ENCODE results near the gene JHY.
"Not testable (repeated sequence)": the region's sequence is repeated elsewhere in the genome, so short reads cannot be mapped to it uniquely, and the experiment has no call there.

Gene JHY

GRCh38 chr11:122882189-122882856, at the start of gene JHY:
JHY (plus strand) TSS chr11:122882759; CDS start chr11:122885850, 3,091 bp downstream.
- peak; percentile 51 for DNase-seq (ENCODE audit: low spot score)

- DNase-seq (ENCODE audit: low spot score): no peak
Measured at GRCh38 chr11:122833846-122834464, 48.6 kb upstream of the JHY start.

DNA sequence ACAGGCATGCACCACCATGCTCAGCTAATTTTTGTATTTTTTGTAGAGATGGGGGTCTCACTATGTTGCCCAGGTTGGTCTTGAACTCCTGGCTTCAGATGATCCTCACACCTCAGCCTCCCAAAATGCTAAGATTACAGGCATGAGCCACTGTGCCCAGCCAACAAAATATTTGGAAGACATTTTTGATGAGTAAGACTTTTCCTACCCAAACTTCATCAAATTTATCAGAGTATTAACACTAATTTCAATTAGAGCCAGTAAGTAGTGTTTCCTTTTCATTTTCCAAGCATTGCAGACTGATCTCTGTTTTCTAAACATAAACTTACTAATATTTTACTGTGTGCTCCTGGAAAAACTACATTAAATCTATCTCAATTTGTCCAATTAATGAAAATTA, 45.6 kb upstream of the JHY start:
- DNase-seq (ENCODE audit: low spot score): no peak

- DNase-seq (ENCODE audit: low spot score): no peak
Measured at GRCh38 chr11:122837528-122838346, 44.8 kb upstream of the JHY start.

- DNase-seq (ENCODE audit: low spot score): no peak
Measured at GRCh38 chr11:122843281-122844141, 39.0 kb upstream of the JHY start.

DNA sequence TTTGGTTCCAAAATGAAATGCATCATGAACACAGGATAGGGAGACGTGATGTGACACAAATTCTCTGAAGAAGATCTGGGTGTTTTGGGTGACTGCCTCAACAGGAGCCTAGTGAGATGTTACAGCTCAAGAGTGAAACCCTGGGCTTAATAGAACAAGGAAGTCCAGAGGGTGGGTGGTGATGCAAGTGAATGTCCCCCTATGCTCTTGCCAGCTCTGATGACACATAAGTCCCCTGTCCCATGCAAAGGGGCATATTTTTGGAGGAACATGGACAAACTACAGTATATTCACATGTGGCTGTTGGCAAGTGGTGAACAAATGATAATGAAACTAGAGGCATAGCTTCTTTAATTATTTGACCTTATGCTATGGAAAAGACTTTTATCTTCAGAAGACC, 35.1 kb upstream of the JHY start:
- no peak for DNase-seq (ENCODE audit: low spot score)

DNA sequence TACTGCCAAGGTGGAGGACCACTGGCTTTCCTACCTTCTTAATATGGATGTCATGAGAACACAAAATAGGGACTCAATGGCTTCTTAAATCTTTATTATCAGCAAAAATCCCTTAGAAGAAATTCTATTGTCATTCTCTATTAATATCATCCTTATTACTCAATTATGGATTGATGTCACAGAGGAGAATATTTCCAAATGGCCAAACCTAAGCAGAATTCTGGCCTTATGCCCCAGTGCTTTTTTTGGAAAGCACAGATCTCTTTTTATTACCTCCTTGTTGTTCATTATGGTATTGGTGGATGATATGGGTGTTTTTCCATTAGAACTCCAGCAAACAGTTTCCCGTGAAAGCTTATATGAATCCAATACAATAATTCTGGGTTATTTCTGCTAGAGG, 34.4 kb upstream of the JHY start:
- DNase-seq (ENCODE audit: low spot score): no peak

DNA sequence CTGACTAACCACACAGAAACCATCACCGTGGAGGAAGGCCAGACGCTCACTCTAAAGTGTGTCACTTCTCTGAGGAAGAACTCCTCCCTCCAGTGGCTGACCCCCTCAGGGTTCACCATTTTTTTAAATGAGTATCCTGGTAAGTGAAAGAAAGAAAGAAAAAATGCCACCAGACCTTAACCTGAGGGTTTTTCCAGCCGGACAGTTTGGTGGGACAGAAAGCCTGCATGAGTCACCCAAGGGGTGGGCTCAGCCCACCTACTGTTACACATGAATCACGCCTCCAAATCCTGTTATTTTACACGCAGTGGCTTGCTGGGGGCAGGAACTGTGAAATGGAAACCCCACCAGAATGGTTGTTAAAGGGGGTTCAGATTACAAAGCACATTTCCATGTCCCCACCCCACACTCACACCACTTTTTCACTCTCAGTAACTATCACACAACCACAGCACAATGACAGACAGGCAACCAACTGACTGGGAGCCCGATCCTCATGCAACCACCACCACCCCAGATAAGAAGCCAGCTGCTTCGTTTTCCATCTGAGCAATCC, 32.4 kb upstream of the JHY start:
- DNase-seq (ENCODE audit: low spot score): peak; percentile 61

DNA sequence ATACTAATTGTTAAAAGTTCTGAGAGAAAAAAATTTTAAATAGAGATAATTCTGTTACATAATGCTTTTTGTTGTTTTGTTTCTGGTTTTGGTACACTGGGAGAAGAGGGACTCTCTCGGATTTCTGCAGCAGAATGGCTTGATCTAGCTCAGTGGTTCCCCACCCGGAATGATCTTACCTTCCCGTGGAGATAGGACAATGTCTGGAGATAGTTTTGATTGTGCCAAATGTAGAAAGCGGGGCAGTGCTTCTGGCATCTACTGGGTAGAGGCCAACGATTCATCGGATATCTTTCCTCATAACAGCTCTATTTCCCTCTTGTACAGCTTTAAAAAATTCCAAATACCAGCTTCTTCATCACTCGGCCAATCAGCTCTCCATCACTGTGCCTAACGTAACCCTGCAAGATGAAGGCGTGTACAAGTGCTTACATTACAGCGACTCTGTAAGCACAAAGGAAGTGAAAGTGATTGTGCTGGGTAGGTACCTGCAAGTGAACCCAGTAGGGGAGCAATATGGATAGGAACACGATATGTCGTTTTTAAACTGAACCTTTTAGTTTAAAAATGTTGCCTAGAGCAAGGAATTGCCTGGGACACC, 31.1 kb upstream of the JHY start:
- DNase-seq (ENCODE audit: low spot score): no peak

- no peak for DNase-seq (ENCODE audit: low spot score)
Measured at GRCh38 chr11:122852074-122852795, 30.3 kb upstream of the JHY start.

- DNase-seq (ENCODE audit: low spot score): no peak
Measured at GRCh38 chr11:122852796-122853160, 29.8 kb upstream of the JHY start.

DNA sequence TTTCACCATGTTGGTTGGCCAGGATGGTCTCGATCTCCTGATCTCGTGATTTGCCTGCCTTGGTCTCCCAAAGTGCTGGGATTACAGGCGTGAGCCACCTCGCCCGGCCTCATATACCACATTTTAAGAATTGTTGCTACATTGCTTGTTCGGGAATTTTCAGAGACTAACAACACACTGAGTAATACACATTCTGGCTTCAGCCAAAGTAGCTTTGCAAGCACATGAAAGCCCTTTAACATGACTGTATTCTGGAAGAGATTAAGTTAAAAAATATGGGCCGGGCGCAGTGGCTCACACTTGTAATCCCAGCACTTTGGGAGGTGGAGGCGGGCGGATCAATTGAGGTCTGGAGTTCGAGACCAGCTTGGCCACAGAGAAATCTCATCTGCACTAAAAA, 29.3 kb upstream of the JHY start:
- DNase-seq (ENCODE audit: low spot score): no peak

DNA sequence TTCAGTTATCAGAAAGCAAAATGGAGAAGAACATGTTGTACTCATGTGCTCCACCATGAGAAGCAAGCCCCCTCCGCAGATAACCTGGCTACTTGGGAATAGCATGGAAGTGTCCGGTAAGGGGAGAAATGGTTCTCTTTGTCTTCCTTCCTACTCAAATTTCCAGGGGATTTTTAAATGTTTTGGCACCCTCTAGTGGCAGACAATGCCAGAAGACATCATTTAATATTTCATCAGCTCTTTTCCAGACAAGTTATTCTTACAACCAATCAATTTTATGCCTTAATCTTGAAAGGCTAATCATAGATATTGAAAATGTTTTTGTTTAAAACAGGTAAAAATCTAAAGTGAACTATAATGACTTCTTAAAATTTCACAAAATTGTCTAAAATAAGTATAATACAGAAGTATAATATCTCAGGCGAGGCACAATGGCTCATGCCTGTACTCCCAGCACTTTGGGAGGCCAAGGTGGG, 28.6 kb upstream of the JHY start:
- peak; percentile 82 for DNase-seq (ENCODE audit: low spot score)

DNA sequence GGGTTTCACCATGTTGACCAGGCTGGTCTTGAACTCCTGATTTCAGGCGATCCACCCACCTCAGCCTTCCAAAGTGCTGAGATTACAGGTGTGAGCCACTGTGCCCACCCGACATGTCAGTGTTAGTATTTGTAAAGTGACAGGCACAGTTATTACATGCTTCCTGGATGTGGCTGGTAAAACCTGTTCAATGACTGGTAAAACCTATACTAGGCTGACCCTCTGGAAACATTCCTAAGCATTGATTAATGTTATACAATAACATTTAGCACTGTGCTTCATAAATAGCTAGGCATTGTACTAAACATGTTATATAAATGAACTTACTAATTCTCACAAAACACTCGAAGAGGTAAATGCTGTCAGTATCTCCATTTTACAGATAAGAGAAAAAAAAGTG, 20.9 kb upstream of the JHY start:
- no peak for DNase-seq (ENCODE audit: low spot score)

GRCh38 chr11:122862091-122862490, 20.5 kb upstream of the JHY start:
- no peak for DNase-seq (ENCODE audit: low spot score)

DNA sequence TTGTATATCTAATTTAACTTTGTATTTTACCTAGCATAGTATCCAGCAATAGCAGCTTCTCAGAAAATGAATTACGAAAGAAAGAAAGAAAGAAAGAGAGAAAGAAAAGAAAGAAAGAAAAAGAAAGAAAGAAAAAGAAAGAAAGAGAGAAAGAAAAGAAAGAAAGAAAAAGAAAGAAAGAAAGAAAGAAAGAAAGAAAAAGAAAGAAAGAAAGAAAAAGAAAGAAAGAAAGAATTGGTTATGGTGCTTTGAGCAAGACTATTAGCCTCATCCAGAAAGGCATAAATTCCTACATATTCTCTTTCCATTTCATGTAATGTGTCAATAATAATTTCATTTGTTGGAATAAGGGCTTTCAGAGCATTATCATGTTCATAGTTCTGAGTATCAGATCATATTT, 19.4 kb upstream of the JHY start:
- not testable (repeated sequence) for DNase-seq (ENCODE audit: low spot score)

GRCh38 chr11:122863704-122864326, 18.7 kb upstream of the JHY start:
- DNase-seq (ENCODE audit: low spot score): peak; percentile 50

GRCh38 chr11:122864386-122865115, 18.0 kb upstream of the JHY start:
- DNase-seq (ENCODE audit: low spot score): no peak

GRCh38 chr11:122869622-122870021, 12.9 kb upstream of the JHY start:
- no peak for DNase-seq (ENCODE audit: low spot score)

DNA sequence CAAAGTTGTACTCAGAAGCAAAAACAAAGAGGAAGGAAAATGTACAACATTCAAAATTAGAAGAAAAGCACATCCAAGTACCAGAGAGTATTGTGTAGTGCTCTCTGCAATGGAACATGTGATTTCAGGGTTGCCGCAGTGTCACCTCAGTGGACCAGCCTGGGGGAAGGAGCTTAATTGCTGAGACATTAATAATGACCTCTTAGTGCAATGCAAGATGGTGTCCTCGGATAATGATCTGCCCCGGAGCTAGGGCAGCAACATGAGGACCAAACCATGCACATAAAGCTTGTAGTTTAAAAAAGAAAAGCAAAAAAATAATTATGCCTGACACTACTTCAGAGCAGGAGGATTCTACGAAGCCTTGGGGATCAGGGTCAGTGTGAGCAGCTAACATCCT, 11.3 kb upstream of the JHY start:
- no peak for DNase-seq (ENCODE audit: low spot score)
